HepG2 (cell line): ENCODE measurements around the gene NCKIPSD. TPM values are rescaled to one million over a fixed set of nuclear protein-coding genes. Genes with fewer than 3 reads are reported as not detected.

Source experiments
- ATAC-seq: fragments of 200-7000 bp; cut with Tn5 transposase; 3 replicates; pipeline ENCODE4 v1.9.1; 2020; ENCODE audit warnings: mild to moderate bottlenecking, moderate library complexity
- BruUV-seq: library from RNA; stranded (reverse); fragments of 400-500 nt; replicated peaks from 2 replicates; lab custom pipeline; 2021; lab: Mats Ljungman, UMichigan
- CTCF ChIA-PET: fragments of 300-600 bp; formaldehyde crosslinking; extraction: SDS; loops from one replicate; lab custom pipeline; 2021; ENCODE audit warnings: low total read pairs, inconsistent platforms, low intra/inter-chr PET ratio; lab: Yijun Ruan, JAX
- POLR2A ChIA-PET: fragments of 350-600 bp; sonication (Branson Sonifier 250); formaldehyde crosslinking; loops from one replicate; lab custom pipeline; 2020; ENCODE audit warnings: antibody characterized with exemption, inconsistent platforms; lab: Yijun Ruan, JAX
- DNase-seq: peaks from one replicate; pipeline ENCODE4 v3.0.0-alpha.2; 2015; ENCODE audit warnings: low spot score
- FAIRE-seq: peaks from 3 replicates; lab custom pipeline; 2011; peaks lifted over from hg19 to GRCh38; lab: Jason Lieb, UNC
- H2AFZ ChIP-seq: one replicate; pipeline ENCODE4 v1.6.1; 2011; ENCODE audit warnings: low read length, inconsistent platforms
- H3K27ac ChIP-seq: fragments of 300-600 bp; 3 replicates; pipeline ENCODE4 v1.8.0; 2011; ENCODE audit warnings: mixed run types, mild to moderate bottlenecking, mixed read lengths, low read length, inconsistent platforms; ENCODE audit not compliant: insufficient read depth; ENCODE audit errors: extremely low read length
- H3K27me3 ChIP-seq, 2 experiments: fragments of 200-600 bp in 1 of 2; 2 replicates in 1 of 2; 3 replicates in 1 of 2; pipeline versions ENCODE4 v1.6.0 to v1.8.0; 2011; ENCODE audit warnings: low read length in 2 of 2, mild to moderate bottlenecking in 2 of 2, moderate library complexity in 2 of 2, inconsistent platforms in 1 of 2; ENCODE audit not compliant: insufficient read depth in 2 of 2, control insufficient read depth in 1 of 2
- H3K36me3 ChIP-seq, 2 experiments: fragments of 200-600 bp in 1 of 2; replicated peaks in 1 of 2; 2 replicates in 1 of 2; 3 replicates in 1 of 2; pipeline versions ENCODE4 v1.5.1 to v1.8.0; 2011; ENCODE audit warnings: low read length in 2 of 2, inconsistent platforms in 1 of 2; ENCODE audit not compliant: insufficient read depth in 2 of 2, control insufficient read depth in 1 of 2
- H3K4me1 ChIP-seq: 2 replicates; pipeline ENCODE4 v1.5.1; 2012; ENCODE audit warnings: low read length, inconsistent platforms; ENCODE audit not compliant: insufficient read depth
- H3K4me2 ChIP-seq: 2 replicates; pipeline ENCODE4 v1.6.0; 2011; ENCODE audit warnings: low read depth, low read length, inconsistent platforms
- H3K4me3 ChIP-seq, 3 experiments: fragments of 200-600 bp in 1 of 3; sonication (generic), shearing (Covaris generic) in 1 of 3; replicated peaks in 1 of 3; 2 replicates each; pipeline ENCODE4 v1.5.1; 2011 to 2016; ENCODE audit warnings: low read length in 3 of 3, inconsistent platforms in 2 of 3, low read depth in 2 of 3, mild to moderate bottlenecking in 2 of 3, control low read depth in 1 of 3, mixed read lengths in 1 of 3; ENCODE audit not compliant: insufficient read depth in 1 of 3
- H3K79me2 ChIP-seq: one replicate; pipeline ENCODE4 v1.6.1; 2011; ENCODE audit warnings: low read length, inconsistent platforms; ENCODE audit not compliant: insufficient read depth
- H3K9ac ChIP-seq: 2 replicates; pipeline ENCODE4 v1.6.0; 2011; ENCODE audit warnings: mild to moderate bottlenecking, low read depth, low read length, inconsistent platforms; ENCODE audit not compliant: insufficient read depth
- H3K9me3 ChIP-seq: 2 replicates; pipeline ENCODE4 v1.5.1; 2012; ENCODE audit warnings: mild to moderate bottlenecking, low read length
- H4K20me1 ChIP-seq: 2 replicates; pipeline ENCODE4 v1.6.0; 2011; ENCODE audit warnings: inconsistent platforms, mild to moderate bottlenecking, low read length, moderate library complexity; ENCODE audit not compliant: insufficient read depth
- ARNTL ChIP-seq: sonication (generic); formaldehyde crosslinking; IDR thresholded peaks from 2 replicates; pipeline ENCODE4 v1.4.0; 2020; ENCODE audit warnings: mild to moderate bottlenecking, missing genetic modification reagents
- ATF1 ChIP-seq: IDR thresholded peaks from 2 replicates; pipeline ENCODE4 v1.6.1; 2016; ENCODE audit warnings: mild to moderate bottlenecking, control low read depth
- EP300 ChIP-seq, 3 experiments: sonication (generic) in 1 of 3; formaldehyde crosslinking in 1 of 3; IDR thresholded peaks; 2 replicates each; pipeline versions ENCODE4 v1.5.1 to v1.6.1; 2011 to 2020; ENCODE audit warnings: low read depth in 2 of 3, low read length in 2 of 3, borderline replicate concordance in 1 of 3, improper control_type of control experiment in 1 of 3, mild to moderate bottlenecking in 1 of 3, missing genetic modification reagents in 1 of 3, moderate library complexity in 1 of 3
- FOXM1 ChIP-seq: sonication (generic); formaldehyde crosslinking; IDR thresholded peaks from 2 replicates; pipeline ENCODE4 v1.5.0; 2020; ENCODE audit warnings: missing genetic modification reagents
- KDM3A ChIP-seq: IDR thresholded peaks from 2 replicates; pipeline ENCODE4 v1.6.1; 2018; ENCODE audit warnings: low read depth, missing compliant biosample characterization
- MIXL1 ChIP-seq: IDR thresholded peaks from 2 replicates; pipeline ENCODE4 v1.6.1; 2016
- PITX1 ChIP-seq: sonication (generic); formaldehyde crosslinking; IDR thresholded peaks from 2 replicates; pipeline ENCODE4 v1.5.1; 2020; ENCODE audit warnings: mild to moderate bottlenecking, missing genetic modification reagents
- THAP9 ChIP-seq: sonication (generic); formaldehyde crosslinking; IDR thresholded peaks from 2 replicates; pipeline ENCODE4; 2020; ENCODE audit warnings: missing genetic modification reagents, mild to moderate bottlenecking, borderline replicate concordance
- ZEB1 ChIP-seq: IDR thresholded peaks from 2 replicates; pipeline ENCODE4 v1.6.1; 2012; ENCODE audit warnings: mild to moderate bottlenecking, low read depth, inconsistent platforms; ENCODE audit not compliant: insufficient replicate concordance
- ZFYVE20 ChIP-seq: sonication (generic); formaldehyde crosslinking; IDR thresholded peaks from 2 replicates; pipeline ENCODE4 v1.8.0; 2023; ENCODE audit warnings: low read depth, mild to moderate bottlenecking, moderate library complexity, missing genetic modification reagents, borderline replicate concordance
- ZNF510 ChIP-seq: sonication (generic); formaldehyde crosslinking; IDR thresholded peaks from 2 replicates; pipeline ENCODE4 v1.4.0; 2020; ENCODE audit warnings: low read depth, mild to moderate bottlenecking, missing genetic modification reagents
- ZNF530 ChIP-seq: sonication (generic); formaldehyde crosslinking; IDR thresholded peaks from 2 replicates; pipeline ENCODE4 v1.5.0; 2020; ENCODE audit warnings: low read depth, mild to moderate bottlenecking, missing genetic modification reagents
- ZNF576 ChIP-seq: sonication (generic); formaldehyde crosslinking; IDR thresholded peaks from 2 replicates; pipeline ENCODE4 v1.4.0; 2020; ENCODE audit warnings: mild to moderate bottlenecking, missing genetic modification reagents
- ZNF83 ChIP-seq: sonication (generic); formaldehyde crosslinking; IDR thresholded peaks from 2 replicates; pipeline ENCODE4 v1.4.0; 2020; ENCODE audit warnings: missing genetic modification reagents, mild to moderate bottlenecking, borderline replicate concordance
- WGBS: methylation state at CpG from one replicate; pipeline ENCODE4 v1.1.6; 2017; ENCODE audit warnings: low lambda C conversion rate; 5-methylcytosine and 5-hydroxymethylcytosine counted together
- in situ Hi-C: cut with HindIII; loops from 2 replicates; pipeline ENCODE4 v1.10.0; 2017; ENCODE audit warnings: low pct_unique_long_range_greater_than_20kb; ENCODE audit not compliant: extremely low pct_ligation_motif_present
- intact Hi-C: fragments of 100-400 bp; cut with micrococcal nuclease; formaldehyde crosslinking; loops from one replicate; pipeline ENCODE4 v1.10.0; 2022; ENCODE audit not compliant: unreplicated experiment
- polyA plus RNA-seq, 8 experiments: library from polyadenylated mRNA; depleted of rRNA in 3 of 8; stranded (reverse) in 7 of 8; unstranded in 1 of 8; fragments of >200 nt; fragmentation: Illumina TruSeq in 4 of 8; extraction: Trizol in 4 of 8; gene quantifications; 2 replicates each; pipeline versions ENCODE4 v1.2.1 to v1.2.3, GENCODE V29; 2011 to 2016; ENCODE audit warnings: low read depth in 4 of 8, missing spikeins in 1 of 8, mixed read lengths in 1 of 8; ENCODE audit not compliant: insufficient read depth in 1 of 8
- total RNA-seq, 5 experiments: library from RNA; depleted of rRNA; stranded (reverse); fragments of >200 nt; fragmentation: Illumina TruSeq; extraction: Trizol; gene quantifications; 2 replicates each; pipeline ENCODE4 v1.2.3, GENCODE V29; 2016; ENCODE audit warnings: low read depth in 1 of 5
- TF ChIP-seq, protein P1 (sequence below): sonication (generic); formaldehyde crosslinking; IDR thresholded peaks from 2 replicates; pipeline ENCODE4 v1.8.1; 2023; ENCODE audit warnings: missing genetic modification reagents, mild to moderate bottlenecking, borderline replicate concordance
- TF ChIP-seq, protein P2 (sequence below): sonication (generic); formaldehyde crosslinking; IDR thresholded peaks from 2 replicates; pipeline ENCODE4 v1.4.0; 2020; ENCODE audit warnings: mild to moderate bottlenecking, missing genetic modification reagents

NCKIPSD gene
- total and polyA plus RNA-seq, 2 of the 13 experiments (the other 11 are each of a cell fraction or from before 2014, with no cell fraction given), result 13.5 to 35.2 TPM

DNA sequence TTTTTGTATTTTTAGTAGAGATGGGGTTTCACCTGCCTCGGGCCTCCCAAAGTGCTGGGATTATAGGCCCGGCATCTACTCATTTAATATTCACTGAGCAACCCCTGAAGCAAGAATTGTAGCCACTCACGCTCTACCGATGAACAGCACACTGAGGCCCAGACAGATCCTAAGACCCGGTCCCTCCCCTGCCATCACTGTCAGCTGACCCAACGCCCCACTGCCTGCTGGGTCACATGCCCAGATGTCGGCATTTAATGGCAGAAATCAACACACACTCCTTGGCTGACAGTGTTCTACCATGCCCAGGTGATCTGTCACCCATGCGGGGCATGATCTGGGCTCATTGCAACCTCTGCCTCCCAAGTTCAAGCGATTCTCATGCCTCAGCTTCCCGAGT, 60.9 kb downstream of the NCKIPSD start:
- intact Hi-C loops, result loop anchor here (5.0 kb wide), 1 partner anchor 67 kb away; the partner anchor contains the start of gene PFKFB4
- in situ Hi-C loops, result no loop called here
- DNase-seq, result no peak
- 91% methylated on average over 10 of the region's 10 CpGs for WGBS
- H2AFZ ChIP-seq, result no peak overlapping the region
- H3K27ac ChIP-seq, result peak overlapping the region; percentile 93
- no peaks in the 10 kb centered on the region for H3K9me3 ChIP-seq
- no peaks in the 10 kb centered on the region for H3K27me3 ChIP-seq
- no peak overlapping the region for H3K4me3 ChIP-seq
- H3K9ac ChIP-seq, result peak overlapping the region; percentile 57
- H3K36me3 ChIP-seq, result peaks cover 14 to 48% of the 10 kb centered on the region in 2 experiments
- peaks cover 65% of the 10 kb centered on the region for H3K4me1 ChIP-seq
- no peaks in the 10 kb centered on the region for H4K20me1 ChIP-seq
- no peak for FAIRE-seq
- no TSS peak for BruUV-seq
- no peak for ATAC-seq
- no peaks in the 10 kb centered on the region for H3K79me2 ChIP-seq
- ChIA-PET CTCF (no interaction called here), POLR2A (interaction anchor here (1.0 to 7.5 kb wide), 9 partner anchors 9 to 93 kb away, joined by 3 to 140 read pairs (median 4); partner anchors contain the start of genes CELSR3, IP6K2, SLC26A6 and UQCRC1)
- no peak overlapping the region for H3K4me2 ChIP-seq
- TF ChIP-seq ZFYVE20 (CRISPR knock-in tag) (no peak), FOXM1 (CRISPR knock-in tag) (no peak), ZNF510 (CRISPR knock-in tag) (no peak), MIXL1 (no peak), ZNF83 (0 out of 2 replicates have a peak, but pooled peaks have one; percentile 39), ZEB1 (no peak), THAP9 (0 out of 2 replicates have a peak, but pooled peaks have one; percentile 6), PITX1 (CRISPR knock-in tag) (no peak), EP300 (IDR thresholded peaks at IDR 0.05; ENCODE audit: low read depth in 2 of 2, low read length in 2 of 2) (no peak), EP300 (CRISPR knock-in tag; IDR thresholded peaks at IDR 0.05; ENCODE audit: borderline replicate concordance) (0 out of 2 replicates have a peak, but pooled peaks have one; percentile 25), ATF1 (CRISPR knock-in tag) (no peak), ARNTL (CRISPR knock-in tag) (no peak), ZNF530 (CRISPR knock-in tag) (no peak), KDM3A (CRISPR knock-in tag) (no peak), ZNF576 (CRISPR knock-in tag) (no peak)
- TF ChIP-seq, protein P1, sequence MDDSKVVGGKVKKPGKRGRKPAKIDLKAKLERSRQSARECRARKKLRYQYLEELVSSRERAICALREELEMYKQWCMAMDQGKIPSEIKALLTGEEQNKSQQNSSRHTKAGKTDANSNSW, result no peak
- TF ChIP-seq, protein P2, sequence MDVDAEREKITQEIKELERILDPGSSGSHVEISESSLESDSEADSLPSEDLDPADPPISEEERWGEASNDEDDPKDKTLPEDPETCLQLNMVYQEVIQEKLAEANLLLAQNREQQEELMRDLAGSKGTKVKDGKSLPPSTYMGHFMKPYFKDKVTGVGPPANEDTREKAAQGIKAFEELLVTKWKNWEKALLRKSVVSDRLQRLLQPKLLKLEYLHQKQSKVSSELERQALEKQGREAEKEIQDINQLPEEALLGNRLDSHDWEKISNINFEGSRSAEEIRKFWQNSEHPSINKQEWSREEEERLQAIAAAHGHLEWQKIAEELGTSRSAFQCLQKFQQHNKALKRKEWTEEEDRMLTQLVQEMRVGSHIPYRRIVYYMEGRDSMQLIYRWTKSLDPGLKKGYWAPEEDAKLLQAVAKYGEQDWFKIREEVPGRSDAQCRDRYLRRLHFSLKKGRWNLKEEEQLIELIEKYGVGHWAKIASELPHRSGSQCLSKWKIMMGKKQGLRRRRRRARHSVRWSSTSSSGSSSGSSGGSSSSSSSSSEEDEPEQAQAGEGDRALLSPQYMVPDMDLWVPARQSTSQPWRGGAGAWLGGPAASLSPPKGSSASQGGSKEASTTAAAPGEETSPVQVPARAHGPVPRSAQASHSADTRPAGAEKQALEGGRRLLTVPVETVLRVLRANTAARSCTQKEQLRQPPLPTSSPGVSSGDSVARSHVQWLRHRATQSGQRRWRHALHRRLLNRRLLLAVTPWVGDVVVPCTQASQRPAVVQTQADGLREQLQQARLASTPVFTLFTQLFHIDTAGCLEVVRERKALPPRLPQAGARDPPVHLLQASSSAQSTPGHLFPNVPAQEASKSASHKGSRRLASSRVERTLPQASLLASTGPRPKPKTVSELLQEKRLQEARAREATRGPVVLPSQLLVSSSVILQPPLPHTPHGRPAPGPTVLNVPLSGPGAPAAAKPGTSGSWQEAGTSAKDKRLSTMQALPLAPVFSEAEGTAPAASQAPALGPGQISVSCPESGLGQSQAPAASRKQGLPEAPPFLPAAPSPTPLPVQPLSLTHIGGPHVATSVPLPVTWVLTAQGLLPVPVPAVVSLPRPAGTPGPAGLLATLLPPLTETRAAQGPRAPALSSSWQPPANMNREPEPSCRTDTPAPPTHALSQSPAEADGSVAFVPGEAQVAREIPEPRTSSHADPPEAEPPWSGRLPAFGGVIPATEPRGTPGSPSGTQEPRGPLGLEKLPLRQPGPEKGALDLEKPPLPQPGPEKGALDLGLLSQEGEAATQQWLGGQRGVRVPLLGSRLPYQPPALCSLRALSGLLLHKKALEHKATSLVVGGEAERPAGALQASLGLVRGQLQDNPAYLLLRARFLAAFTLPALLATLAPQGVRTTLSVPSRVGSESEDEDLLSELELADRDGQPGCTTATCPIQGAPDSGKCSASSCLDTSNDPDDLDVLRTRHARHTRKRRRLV (CRISPR knock-in tag), result no peak
